NK-92 (cell line): ENCODE data around the gene PEX12.
A peak's percentile ranks its signal among the peaks of the same experiment; 100 is the strongest.
"Not testable (repeated sequence)": the region's sequence is repeated elsewhere in the genome, so short reads cannot be mapped to it uniquely, and the experiment has no call there.

Experiments
- DNase-seq: peaks from one replicate; lab custom pipeline; 2025; ENCODE audit not compliant: unreplicated experiment; lab: John Stamatoyannopoulos, UW

The PEX12 gene

GRCh38 chr17:35578197-35578928 is at the start of gene PEX12:
Gene PEX12 (minus strand): TSS chr17:35578571. CDS start chr17:35578021, 550 bp downstream.
- peak; percentile 48 for DNase-seq

GRCh38 chr17:35627417-35627816 is 49.0 kb upstream of the PEX12 start:
- DNase-seq: no peak

- DNase-seq: no peak
Measured at GRCh38 chr17:35621768-35622167, 43.4 kb upstream of the PEX12 start.

- no peak for DNase-seq
Measured at GRCh38 chr17:35618628-35619027, 40.3 kb upstream of the PEX12 start.

- DNase-seq: no peak
Measured at GRCh38 chr17:35617505-35617904, 39.1 kb upstream of the PEX12 start.

GRCh38 chr17:35616536-35616935 is 38.2 kb upstream of the PEX12 start:
- DNase-seq: no peak

- no peak for DNase-seq
Measured at GRCh38 chr17:35614810-35615209, 36.4 kb upstream of the PEX12 start.

- no peak for DNase-seq
Measured at GRCh38 chr17:35612924-35613521, 34.7 kb upstream of the PEX12 start.

- not testable (repeated sequence) for DNase-seq
Measured at GRCh38 chr17:35610746-35611145, 32.4 kb upstream of the PEX12 start.

- no peak for DNase-seq
Measured at GRCh38 chr17:35609831-35610230, 31.5 kb upstream of the PEX12 start.

GRCh38 chr17:35607239-35607847 is 29.0 kb upstream of the PEX12 start:
- no peak for DNase-seq

GRCh38 chr17:35605678-35606077 is 27.3 kb upstream of the PEX12 start:
- no peak for DNase-seq

GRCh38 chr17:35603674-35604073 is 25.3 kb upstream of the PEX12 start:
- DNase-seq: no peak

GRCh38 chr17:35597604-35598003 is 19.2 kb upstream of the PEX12 start:
- no peak for DNase-seq

- DNase-seq: no peak
Measured at GRCh38 chr17:35596530-35597233, 18.3 kb upstream of the PEX12 start.

GRCh38 chr17:35596072-35596471 is 17.7 kb upstream of the PEX12 start:
- DNase-seq: no peak

GRCh38 chr17:35588196-35588920 is 10.0 kb upstream of the PEX12 start:
- no peak for DNase-seq

- peak; percentile 81 for DNase-seq
Measured at GRCh38 chr17:35587074-35587961, 8.9 kb upstream of the PEX12 start, which contains the start of gene AP2B1. Gene AP2B1 (plus strand): TSS chr17:35587322. CDS start chr17:35594031, 6,709 bp downstream.

GRCh38 chr17:35586569-35587073 is 8.2 kb upstream of the PEX12 start:
- no peak for DNase-seq

GRCh38 chr17:35584061-35584460 is 5.7 kb upstream of the PEX12 start:
- no peak for DNase-seq
